Measurements from ENCODE around the gene TMEM266.

DNA sequence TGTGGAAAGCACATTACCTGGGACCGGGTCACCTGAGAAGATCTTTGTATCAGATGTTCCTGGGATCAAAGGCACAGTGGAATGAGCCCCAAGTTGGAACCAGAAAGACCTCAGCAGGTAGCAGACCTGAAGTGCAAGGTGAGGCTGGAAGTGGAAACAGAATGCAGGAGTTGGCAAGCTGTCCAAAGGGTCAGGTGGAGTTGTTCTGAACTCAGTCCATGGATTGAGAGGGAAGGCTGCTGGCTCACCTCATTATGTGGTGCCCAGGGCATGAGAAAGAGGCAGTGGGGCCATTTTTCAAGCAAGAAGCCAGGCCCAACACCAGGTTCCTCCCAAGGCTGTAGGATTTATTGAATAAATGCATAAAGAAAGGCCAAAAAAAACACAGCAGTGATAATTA lies 49.3 kb downstream of the TMEM266 start:
- TF ChIP-seq, protein P1, sequence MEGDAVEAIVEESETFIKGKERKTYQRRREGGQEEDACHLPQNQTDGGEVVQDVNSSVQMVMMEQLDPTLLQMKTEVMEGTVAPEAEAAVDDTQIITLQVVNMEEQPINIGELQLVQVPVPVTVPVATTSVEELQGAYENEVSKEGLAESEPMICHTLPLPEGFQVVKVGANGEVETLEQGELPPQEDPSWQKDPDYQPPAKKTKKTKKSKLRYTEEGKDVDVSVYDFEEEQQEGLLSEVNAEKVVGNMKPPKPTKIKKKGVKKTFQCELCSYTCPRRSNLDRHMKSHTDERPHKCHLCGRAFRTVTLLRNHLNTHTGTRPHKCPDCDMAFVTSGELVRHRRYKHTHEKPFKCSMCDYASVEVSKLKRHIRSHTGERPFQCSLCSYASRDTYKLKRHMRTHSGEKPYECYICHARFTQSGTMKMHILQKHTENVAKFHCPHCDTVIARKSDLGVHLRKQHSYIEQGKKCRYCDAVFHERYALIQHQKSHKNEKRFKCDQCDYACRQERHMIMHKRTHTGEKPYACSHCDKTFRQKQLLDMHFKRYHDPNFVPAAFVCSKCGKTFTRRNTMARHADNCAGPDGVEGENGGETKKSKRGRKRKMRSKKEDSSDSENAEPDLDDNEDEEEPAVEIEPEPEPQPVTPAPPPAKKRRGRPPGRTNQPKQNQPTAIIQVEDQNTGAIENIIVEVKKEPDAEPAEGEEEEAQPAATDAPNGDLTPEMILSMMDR (IDR thresholded peaks at IDR 0.05): no peak
- TF ChIP-seq POLR2A (IDR thresholded peaks at IDR 0.05): no peak

All from lower leg skin (tissue), 3 donors.